NCI-H2081 treated with DMSO at 0.1 percent for 48 hours (cell line): Measurements from ENCODE around the gene CHIA.

Source experiments
- DNase-seq: peaks from one replicate; lab custom pipeline; 2025; lab: John Stamatoyannopoulos, UW

CHIA gene

GRCh38 chr1:111290630-111291029 lies at the start of gene CHIA:
Gene CHIA (plus strand): TSS chr1:111290851. CDS start chr1:111310468, 19,617 bp downstream.
- no peak for DNase-seq

- DNase-seq, result no peak
Observed at GRCh38 chr1:111241797-111242196, 48.9 kb upstream of the CHIA start.

GRCh38 chr1:111242805-111243523 lies 47.7 kb upstream of the CHIA start:
- DNase-seq, result no peak

GRCh38 chr1:111247125-111247838 lies 43.4 kb upstream of the CHIA start:
- DNase-seq, result no peak

GRCh38 chr1:111249960-111250359 lies 40.7 kb upstream of the CHIA start:
- no peak for DNase-seq

GRCh38 chr1:111251570-111251969 lies 39.1 kb upstream of the CHIA start:
- DNase-seq, result no peak

- DNase-seq, result no peak
Observed at GRCh38 chr1:111252786-111253185, 37.9 kb upstream of the CHIA start.

GRCh38 chr1:111253876-111254275 lies 36.8 kb upstream of the CHIA start:
- no peak for DNase-seq

GRCh38 chr1:111256988-111257658 lies 33.5 kb upstream of the CHIA start:
- DNase-seq, result no peak

GRCh38 chr1:111267801-111268508 lies 22.7 kb upstream of the CHIA start:
- DNase-seq, result no peak

- no peak for DNase-seq
Observed at GRCh38 chr1:111269825-111270406, 20.7 kb upstream of the CHIA start.

- DNase-seq, result no peak
Observed at GRCh38 chr1:111270771-111271463, 19.7 kb upstream of the CHIA start.

GRCh38 chr1:111271464-111271801 lies 19.2 kb upstream of the CHIA start:
- no peak for DNase-seq

GRCh38 chr1:111272081-111272480 lies 18.6 kb upstream of the CHIA start:
- no peak for DNase-seq

- DNase-seq, result no peak
Observed at GRCh38 chr1:111274653-111275052, 16.0 kb upstream of the CHIA start.

GRCh38 chr1:111275079-111275478 lies 15.6 kb upstream of the CHIA start:
- no peak for DNase-seq

GRCh38 chr1:111275780-111276433 lies 14.7 kb upstream of the CHIA start:
- DNase-seq, result no peak

GRCh38 chr1:111279144-111279543 lies 11.5 kb upstream of the CHIA start:
- no peak for DNase-seq

GRCh38 chr1:111280267-111280666 lies 10.4 kb upstream of the CHIA start:
- DNase-seq, result no peak

- DNase-seq, result no peak
Observed at GRCh38 chr1:111281411-111281810, 9.2 kb upstream of the CHIA start.

GRCh38 chr1:111283838-111284237 lies 6.8 kb upstream of the CHIA start:
- DNase-seq, result no peak
